NCI-H82 treated with DMSO at 0.1 percent for 48 hours (cell line): ENCODE data around the gene BACE1-AS.
"Not testable (repeated sequence)": the region's sequence is repeated elsewhere in the genome, so short reads cannot be mapped to it uniquely, and the experiment has no call there.

ENCODE experiments used
- DNase-seq: peaks from one replicate; lab custom pipeline; 2025; ENCODE audit not compliant: unreplicated experiment; lab: John Stamatoyannopoulos, UW

BACE1-AS gene

DNA sequence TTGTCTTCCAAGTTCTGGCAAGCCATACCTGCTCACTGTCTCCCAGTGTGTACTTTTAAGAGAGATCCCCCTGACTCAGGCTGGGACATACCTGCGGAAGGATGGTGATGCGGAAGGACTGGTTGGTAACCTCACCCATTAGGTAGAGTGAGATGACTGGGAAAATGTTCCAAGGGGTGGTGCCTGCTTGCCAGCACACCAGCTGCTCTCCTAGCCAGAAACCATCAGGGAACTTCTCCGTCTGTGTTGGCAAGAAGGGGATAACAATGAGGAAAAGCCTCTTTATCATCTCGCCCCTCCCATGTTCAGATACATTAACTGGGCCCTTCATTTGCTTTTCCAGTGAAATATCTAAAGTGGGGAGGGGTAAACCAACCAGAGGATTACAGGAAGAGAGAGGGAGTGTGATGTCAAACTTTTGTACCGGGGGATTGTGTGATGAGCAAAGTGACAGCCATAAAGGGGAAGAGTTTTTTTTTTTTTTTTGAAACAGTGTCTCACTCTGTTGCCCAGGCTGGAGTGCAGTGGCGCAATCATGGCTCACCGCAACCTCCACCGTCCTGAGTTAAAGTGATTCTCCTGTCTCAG lies at the start of gene BACE1-AS:
TSS of gene BACE1-AS (plus strand) at position 538 of the 588 bp plus-strand sequence.
- no peak for DNase-seq

GRCh38 chr11:117248341-117248740 lies 42.8 kb upstream of the BACE1-AS start:
- DNase-seq, result no peak

DNA sequence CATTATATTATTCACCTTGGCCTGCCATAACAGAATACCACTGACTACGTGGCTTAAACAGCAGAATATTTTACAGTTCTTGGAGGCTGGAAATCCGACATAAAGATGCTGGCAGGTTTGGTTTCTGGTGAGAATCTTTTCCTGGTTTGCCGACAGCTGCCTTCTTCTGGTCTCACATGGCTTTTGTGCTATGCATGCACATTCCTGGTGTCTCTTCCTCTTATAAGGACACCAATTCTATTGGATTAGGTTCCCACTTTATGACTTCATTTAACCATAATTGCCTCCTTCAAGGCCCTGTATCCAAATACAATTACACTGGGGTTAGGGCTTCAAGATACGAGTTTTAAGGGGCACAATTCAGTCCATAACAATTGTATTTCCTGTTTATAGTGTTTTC lies 41.6 kb upstream of the BACE1-AS start:
- DNase-seq, result no peak

- DNase-seq, result no peak
These were observed 39.6 kb upstream of the BACE1-AS start for GRCh38 chr11:117251506-117251905.

GRCh38 chr11:117255966-117256365 lies 35.2 kb upstream of the BACE1-AS start:
- no peak for DNase-seq

DNA sequence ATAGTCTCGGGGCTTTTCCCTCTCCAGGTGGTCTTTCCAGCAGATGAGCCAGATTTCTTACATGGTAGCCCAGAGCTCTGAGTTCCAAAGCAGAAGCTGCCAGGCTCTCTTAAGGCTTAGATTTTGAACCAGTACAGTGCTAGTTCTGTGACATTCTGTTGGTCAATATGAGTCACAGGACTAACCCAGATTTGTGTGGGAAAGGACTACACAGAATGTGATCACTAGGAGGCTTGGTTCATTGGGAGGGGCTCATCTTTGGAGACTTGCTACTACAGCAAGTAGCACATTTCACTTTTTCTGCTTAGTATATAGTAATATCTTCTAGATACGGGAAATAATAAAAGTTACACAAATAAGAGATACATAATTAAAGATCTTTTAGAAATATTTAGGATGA lies 34.6 kb upstream of the BACE1-AS start:
- DNase-seq, result no peak

DNA sequence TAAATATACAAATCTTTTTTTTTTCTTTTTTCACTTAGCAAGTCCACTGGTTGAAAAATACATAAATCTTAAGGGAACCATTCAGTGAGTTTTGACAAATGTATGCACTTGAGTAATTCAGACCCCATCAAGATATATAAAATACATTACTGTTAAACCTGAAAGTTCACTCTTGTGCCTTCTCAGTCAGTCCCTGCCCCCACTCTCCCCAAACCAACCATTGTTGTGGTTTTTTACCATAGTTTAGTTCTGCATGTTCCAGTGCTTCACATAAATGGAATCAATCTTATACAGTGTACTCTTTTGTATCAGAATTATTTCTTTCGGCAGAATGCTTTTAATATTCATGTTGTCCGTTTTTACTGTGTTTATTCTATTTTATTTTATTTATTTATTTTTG lies 32.6 kb upstream of the BACE1-AS start:
- DNase-seq, result no peak

- DNase-seq, result no peak
These were observed 31.7 kb upstream of the BACE1-AS start for GRCh38 chr11:117259417-117259816.

DNA sequence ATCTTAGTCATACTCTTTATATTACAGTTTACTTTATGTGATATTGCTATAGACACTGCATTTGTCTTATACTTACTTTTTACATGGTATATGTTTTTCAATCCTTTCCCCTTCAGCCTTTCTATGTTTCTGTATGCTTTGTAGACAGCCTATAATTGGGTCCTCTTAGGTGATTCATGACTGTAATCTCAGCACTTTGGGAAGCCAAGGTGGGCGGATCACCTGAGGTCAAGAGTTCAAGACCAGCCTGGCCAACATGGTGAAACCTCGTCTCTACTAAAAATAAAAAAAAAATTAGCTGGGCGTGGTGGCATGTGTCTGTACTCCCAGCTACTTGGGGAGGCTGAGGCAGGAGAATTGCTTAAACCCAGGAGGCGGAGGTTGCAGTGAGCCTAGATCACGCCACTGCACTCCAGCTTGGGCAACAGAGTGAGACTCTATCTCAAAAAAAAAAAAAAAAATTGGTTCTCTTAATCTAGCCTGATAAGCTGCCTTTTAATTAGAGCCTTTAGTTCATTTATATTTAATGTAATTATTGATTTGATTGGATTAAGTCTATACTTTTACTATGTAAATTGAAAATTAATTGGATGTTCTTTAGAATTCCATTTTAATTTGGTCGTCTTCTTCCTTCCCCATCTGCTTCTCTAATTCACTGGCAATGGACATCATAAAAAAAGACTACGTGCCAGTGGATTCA lies 26.4 kb upstream of the BACE1-AS start:
- DNase-seq, result peak; percentile 74

DNA sequence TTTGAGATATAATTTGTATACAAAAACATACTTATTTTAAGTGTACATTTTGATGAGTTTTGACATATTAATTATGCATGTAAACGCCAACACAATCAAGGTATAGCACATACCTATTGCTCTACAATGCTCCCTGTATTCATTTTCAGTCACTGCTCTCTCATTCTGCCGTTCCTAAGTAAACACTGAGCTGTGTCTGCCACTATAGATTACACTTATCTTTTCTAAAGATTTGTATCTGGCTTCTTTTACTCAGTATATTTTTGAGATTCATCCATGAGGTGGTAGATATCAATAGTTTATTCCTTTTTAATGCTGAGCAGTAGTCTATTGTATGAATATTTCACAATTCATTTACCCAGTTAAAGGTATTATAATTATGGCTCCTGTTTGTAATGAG lies 25.4 kb upstream of the BACE1-AS start:
- no peak for DNase-seq

DNA sequence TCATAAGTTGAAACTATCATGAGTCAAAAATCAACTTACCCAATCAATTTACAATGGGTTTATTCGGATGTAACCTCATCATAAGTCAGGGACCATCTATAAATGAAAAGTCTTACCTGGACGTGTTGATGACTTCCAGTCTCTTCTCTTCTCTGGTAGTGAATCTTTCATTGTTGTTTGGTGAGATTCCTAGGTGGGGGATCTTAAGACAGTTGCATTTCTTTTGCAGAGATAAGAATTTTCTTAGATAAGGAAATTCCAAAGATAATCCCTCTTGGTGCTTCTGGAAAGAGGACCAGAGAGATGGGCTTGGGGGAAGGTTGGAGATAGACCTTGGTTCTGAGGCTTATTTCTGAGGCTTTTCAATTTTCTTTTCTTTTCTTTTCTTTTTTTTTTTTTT lies 21.3 kb upstream of the BACE1-AS start:
- DNase-seq, result no peak

GRCh38 chr11:117271208-117271607 lies 19.9 kb upstream of the BACE1-AS start:
- DNase-seq, result no peak

DNA sequence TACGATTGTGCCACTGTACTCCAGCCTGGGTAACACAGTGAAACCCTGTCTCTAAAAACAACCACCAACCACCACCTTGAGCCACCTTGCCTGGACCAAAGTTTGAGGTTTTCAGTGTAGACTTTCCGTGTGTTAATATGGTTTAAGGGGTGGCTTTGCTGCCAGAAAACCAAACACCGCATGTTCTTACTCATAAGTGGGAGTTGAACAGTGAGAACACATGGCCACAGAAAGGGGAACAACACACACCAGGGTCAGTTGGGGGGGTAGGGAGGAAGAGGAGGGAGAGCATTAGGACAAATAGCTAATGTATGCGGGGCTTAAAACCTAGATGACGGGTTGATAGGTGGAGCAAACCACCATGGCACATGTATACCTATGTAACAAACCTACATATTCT lies 19.0 kb upstream of the BACE1-AS start:
- DNase-seq, result not testable (repeated sequence)

DNA sequence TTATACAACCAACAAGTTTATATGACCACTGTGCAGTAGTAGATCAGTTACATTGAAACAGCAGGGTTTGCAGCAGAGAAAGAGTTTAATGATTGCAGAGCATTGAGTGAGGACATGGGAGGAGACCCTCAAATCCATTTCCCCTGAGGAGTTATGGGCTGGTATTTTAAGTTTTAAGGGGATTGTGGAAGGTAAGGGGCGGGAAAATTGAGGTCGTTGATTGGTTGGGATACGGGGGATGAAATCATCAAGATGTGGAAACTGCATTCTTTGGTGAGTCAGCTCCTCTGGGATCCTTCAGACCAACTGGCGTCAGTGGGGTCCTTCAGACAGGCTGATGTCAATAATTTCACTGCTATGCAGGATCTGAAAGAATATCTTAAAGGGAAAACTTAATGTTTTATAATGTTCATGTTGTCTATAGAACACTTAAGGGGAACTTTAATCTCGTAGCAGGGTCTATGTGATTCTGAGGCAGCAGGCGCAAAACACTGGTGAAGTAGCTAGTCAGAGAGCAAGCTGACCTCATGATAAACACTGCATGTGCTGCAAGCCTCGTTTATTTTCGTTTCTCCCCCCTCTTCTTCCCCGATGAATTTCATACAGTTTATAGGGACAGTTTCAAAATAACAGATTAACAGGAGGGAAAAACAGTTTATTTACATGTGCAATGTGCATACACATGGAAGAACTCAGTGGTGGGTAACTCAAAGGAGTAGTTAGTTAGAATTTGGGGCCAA lies 17.4 kb upstream of the BACE1-AS start:
- no peak for DNase-seq

DNA sequence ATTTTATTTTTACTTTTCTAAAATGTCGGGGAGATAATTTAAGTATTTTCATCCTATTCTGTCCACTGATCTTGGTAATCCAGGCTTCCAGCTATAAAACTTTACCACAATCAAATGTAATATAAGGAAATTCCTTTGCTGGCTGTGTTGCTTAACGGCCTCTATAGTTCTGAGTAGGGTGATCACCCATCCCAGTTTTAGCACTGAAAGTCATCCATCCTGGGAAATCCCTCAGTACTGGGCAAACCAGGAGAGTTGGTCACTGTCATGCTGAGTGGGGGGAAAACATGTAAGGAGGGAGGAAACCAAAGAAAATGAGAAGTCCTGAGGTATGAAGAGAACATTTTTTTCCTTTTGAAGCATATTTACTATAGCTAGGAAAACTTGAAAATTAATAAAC lies 12.8 kb upstream of the BACE1-AS start:
- DNase-seq, result no peak

GRCh38 chr11:117279711-117280376 lies 11.3 kb upstream of the BACE1-AS start:
- DNase-seq, result no peak

DNA sequence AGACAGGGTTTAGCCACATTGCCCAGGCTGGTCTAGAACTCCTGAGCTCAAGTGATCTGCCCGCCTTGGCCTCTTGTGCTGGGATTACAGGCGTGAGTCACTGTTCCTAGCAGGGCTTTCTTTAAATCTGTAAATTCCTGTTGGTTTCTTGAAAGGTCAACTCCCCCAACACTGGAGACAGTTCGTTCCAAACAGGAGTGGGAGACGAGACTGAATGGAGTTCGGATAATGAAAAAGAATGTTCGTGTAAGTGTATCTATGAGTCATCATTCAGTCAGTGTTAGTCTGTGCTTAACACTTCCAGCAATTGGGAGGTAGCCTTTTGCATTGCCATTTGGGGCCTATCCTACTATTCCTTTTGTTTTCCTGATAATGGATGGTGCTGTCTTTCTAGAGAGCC lies 10.0 kb upstream of the BACE1-AS start:
- no peak for DNase-seq

- no peak for DNase-seq
These were observed 9.3 kb upstream of the BACE1-AS start for GRCh38 chr11:117281869-117282268.

GRCh38 chr11:117282956-117283355 lies 8.2 kb upstream of the BACE1-AS start:
- no peak for DNase-seq

DNA sequence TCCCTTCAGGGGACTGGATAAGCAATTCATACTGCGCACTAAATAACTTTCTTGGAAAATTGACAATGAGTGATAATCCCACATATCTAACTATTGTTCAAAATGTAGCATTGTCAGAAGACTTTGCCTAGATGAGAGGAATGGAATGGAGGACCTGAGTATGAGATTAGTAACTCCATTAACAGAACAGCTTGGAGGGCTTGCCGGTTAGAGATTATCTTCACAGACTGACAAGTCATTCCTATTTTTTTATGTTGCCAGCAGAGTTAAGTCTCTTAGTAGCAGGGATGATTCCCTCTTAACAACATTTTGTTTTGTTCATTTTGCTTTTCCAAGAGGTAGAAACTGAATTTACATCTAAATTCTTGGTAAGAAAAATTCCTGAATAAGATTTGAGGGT lies 7.1 kb upstream of the BACE1-AS start:
- DNase-seq, result peak; percentile 56

GRCh38 chr11:117286588-117286987 lies 4.6 kb upstream of the BACE1-AS start:
- DNase-seq, result no peak

DNA sequence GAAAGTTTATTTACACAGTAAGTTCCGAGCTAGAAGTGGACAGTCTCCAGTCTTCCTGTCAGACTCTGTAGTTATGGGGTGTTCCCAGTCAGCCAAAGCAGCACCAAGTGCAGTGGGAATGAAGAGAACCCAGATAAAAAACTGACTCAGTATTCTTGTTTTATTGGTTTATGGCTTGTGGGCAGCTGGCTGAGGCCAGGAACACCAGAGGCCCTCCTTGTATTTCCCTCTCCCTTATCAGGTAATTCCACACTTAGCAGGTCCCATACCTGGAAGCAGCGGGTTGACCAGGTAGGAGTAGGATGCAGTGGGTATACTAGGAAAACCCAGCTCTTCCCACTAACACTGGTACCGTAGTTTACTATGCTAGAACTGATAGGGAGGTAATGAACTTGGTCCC lies 3.5 kb upstream of the BACE1-AS start:
- no peak for DNase-seq
